ENCODE results near the gene CHD1L.

DNA sequence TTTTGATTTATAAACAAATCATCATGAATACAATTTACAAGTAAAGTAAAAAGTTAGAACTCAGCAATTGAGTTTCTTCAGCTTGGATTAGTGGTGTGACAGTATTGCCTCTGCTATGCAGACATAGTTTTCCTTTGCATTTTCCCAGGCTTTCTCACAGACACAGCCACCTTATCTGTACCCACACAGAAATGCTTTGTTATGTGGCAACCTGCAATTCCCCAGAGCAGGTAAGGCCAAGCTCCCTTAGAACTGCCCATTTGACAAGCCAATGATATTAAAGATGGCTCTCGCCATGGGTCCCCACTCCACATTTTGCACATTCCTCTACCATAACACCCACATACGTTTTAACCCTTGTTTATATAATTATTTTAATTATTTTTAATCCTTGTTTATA, 31.5 kb upstream of the CHD1L start:
- TF ChIP-seq, protein P1, sequence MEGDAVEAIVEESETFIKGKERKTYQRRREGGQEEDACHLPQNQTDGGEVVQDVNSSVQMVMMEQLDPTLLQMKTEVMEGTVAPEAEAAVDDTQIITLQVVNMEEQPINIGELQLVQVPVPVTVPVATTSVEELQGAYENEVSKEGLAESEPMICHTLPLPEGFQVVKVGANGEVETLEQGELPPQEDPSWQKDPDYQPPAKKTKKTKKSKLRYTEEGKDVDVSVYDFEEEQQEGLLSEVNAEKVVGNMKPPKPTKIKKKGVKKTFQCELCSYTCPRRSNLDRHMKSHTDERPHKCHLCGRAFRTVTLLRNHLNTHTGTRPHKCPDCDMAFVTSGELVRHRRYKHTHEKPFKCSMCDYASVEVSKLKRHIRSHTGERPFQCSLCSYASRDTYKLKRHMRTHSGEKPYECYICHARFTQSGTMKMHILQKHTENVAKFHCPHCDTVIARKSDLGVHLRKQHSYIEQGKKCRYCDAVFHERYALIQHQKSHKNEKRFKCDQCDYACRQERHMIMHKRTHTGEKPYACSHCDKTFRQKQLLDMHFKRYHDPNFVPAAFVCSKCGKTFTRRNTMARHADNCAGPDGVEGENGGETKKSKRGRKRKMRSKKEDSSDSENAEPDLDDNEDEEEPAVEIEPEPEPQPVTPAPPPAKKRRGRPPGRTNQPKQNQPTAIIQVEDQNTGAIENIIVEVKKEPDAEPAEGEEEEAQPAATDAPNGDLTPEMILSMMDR (IDR thresholded peaks at IDR 0.05; ENCODE audit: extremely low read depth in 1 of 2, insufficient read depth in 1 of 2, low read depth in 1 of 2, low read length in 2 of 2): no peak
- TF ChIP-seq JUN (IDR thresholded peaks at IDR 0.05; ENCODE audit: borderline replicate concordance, insufficient read depth, insufficient read length, low read depth) (no peak), POLR2A (IDR thresholded peaks at IDR 0.05; ENCODE audit: low read depth, low read length) (no peak), POLR2AphosphoS5 (IDR thresholded peaks at IDR 0.05; ENCODE audit: insufficient read depth, low read depth, low read length) (no peak)

Data from endothelial cell of umbilical vein (primary cell).